Neural progenitor cell (in vitro differentiated cells): ENCODE measurements around the gene GALM. TPM values are rescaled to one million over a fixed set of nuclear protein-coding genes. Genes with fewer than 3 reads are reported as not detected.

Source experiments
- DNase-seq: peaks from one replicate; pipeline ENCODE4 v3.0.0-alpha.2; 2016; ENCODE audit warnings: low spot score
- H2AFZ ChIP-seq: fragments of 200-600 bp; sonication (generic); replicated peaks from 2 replicates; pipeline ENCODE4 v1.6.1; 2016; ENCODE audit warnings: antibody characterized with exemption
- H3F3A ChIP-seq: fragments of 200-600 bp; sonication (generic); 2 replicates; pipeline ENCODE4 v1.6.1; 2016; ENCODE audit warnings: antibody characterized with exemption, low read depth
- H3K27ac ChIP-seq: fragments of 200-600 bp; sonication (generic); 2 replicates; pipeline ENCODE4 v1.5.1; 2016; ENCODE audit warnings: mild to moderate bottlenecking
- H3K27me3 ChIP-seq: fragments of 200-600 bp; sonication (generic); 2 replicates; pipeline ENCODE4 v1.6.1; 2016; ENCODE audit warnings: mild to moderate bottlenecking, moderate library complexity
- H3K36me3 ChIP-seq: fragments of 200-600 bp; sonication (generic); 2 replicates; pipeline ENCODE4 v1.5.1; 2016
- H3K4me1 ChIP-seq: fragments of 200-600 bp; sonication (generic); 2 replicates; pipeline ENCODE4 v1.6.1; 2016; ENCODE audit warnings: mixed run types
- H3K4me2 ChIP-seq: fragments of 200-600 bp; sonication (generic); 2 replicates; pipeline ENCODE4 v1.6.1; 2016
- H3K4me3 ChIP-seq: fragments of 200-600 bp; sonication (generic); 2 replicates; pipeline ENCODE4 v1.5.1; 2016
- H3K79me2 ChIP-seq: fragments of 200-600 bp; sonication (generic); 2 replicates; pipeline ENCODE4 v1.6.1; 2016; ENCODE audit warnings: low read depth
- H3K9ac ChIP-seq: fragments of 200-600 bp; sonication (generic); 2 replicates; pipeline ENCODE4 v1.6.1; 2016
- H3K9me3 ChIP-seq: fragments of 200-600 bp; sonication (generic); 2 replicates; pipeline ENCODE4 v1.5.1; 2016; ENCODE audit warnings: low read depth
- H4K20me1 ChIP-seq: fragments of 200-600 bp; sonication (generic); 2 replicates; pipeline ENCODE4 v1.6.1; 2016; ENCODE audit warnings: low read depth
- H3K27ac Mint-ChIP-seq: 3 replicates; pipeline ENCODE4 v1.8.0; 2021; ENCODE audit warnings: mixed read lengths
- H3K27me3 Mint-ChIP-seq: 2 replicates; pipeline ENCODE4 v1.8.0; 2022; ENCODE audit warnings: low read depth, mild to moderate bottlenecking, inconsistent platforms, moderate library complexity, mixed read lengths; ENCODE audit not compliant: insufficient read depth
- H3K36me3 Mint-ChIP-seq: 3 replicates; pipeline ENCODE4 v1.8.0; 2021; ENCODE audit warnings: mixed read lengths
- H3K4me1 Mint-ChIP-seq: 3 replicates; pipeline ENCODE4 v1.8.0; 2021; ENCODE audit warnings: mixed read lengths
- H3K4me3 Mint-ChIP-seq: 3 replicates; pipeline ENCODE4 v1.8.0; 2021; ENCODE audit warnings: mild to moderate bottlenecking, moderate library complexity, mixed read lengths
- H3K9me3 Mint-ChIP-seq: 3 replicates; pipeline ENCODE4 v1.8.0; 2020; ENCODE audit warnings: mixed read lengths
- EZH2 ChIP-seq: fragments of 200-600 bp; sonication (generic); IDR thresholded peaks from 2 replicates; pipeline ENCODE4 v1.6.1; 2017; ENCODE audit warnings: antibody characterized with exemption, mild to moderate bottlenecking, moderate library complexity
- EZH2phosphoT487 ChIP-seq: fragments of 200-600 bp; sonication (generic); IDR thresholded peaks from 2 replicates; pipeline ENCODE4 v1.6.1; 2017; ENCODE audit warnings: antibody characterized with exemption
- total RNA-seq: library from RNA; depleted of rRNA; stranded (reverse); fragments of >200 nt; gene quantifications from 2 replicates; pipeline ENCODE4 v1.2.3, GENCODE V29; 2015; ENCODE audit warnings: low replicate concordance
- TF ChIP-seq, protein P1 (sequence below): fragments of 200-600 bp; sonication (generic); IDR thresholded peaks from 2 replicates; pipeline ENCODE4 v1.5.1; 2017; ENCODE audit warnings: antibody characterized with exemption, mild to moderate bottlenecking

The GALM gene
- total RNA-seq, 1 donor from 2014 or later, result 7.1 TPM

- H3K9me3 Mint-ChIP-seq, result no peaks in the 10 kb centered on the region
- no peaks in the 10 kb centered on the region for H3K27me3 Mint-ChIP-seq
- H3K9me3 ChIP-seq, result no peaks in the 10 kb centered on the region
- H3K4me1 ChIP-seq, result no peaks in the 10 kb centered on the region
- no peak overlapping the region for H2AFZ ChIP-seq
- DNase-seq, result no peak
- H3K9ac ChIP-seq, result no peak overlapping the region
- no peaks in the 10 kb centered on the region for H3K27me3 ChIP-seq
- no peak overlapping the region for H3K4me3 ChIP-seq
- no peaks in the 10 kb centered on the region for H3K36me3 Mint-ChIP-seq
- no peaks in the 10 kb centered on the region for H3F3A ChIP-seq
- no peak overlapping the region for H3K27ac ChIP-seq
- no peaks in the 10 kb centered on the region for H4K20me1 ChIP-seq
- H3K4me2 ChIP-seq, result no peak overlapping the region
- H3K36me3 ChIP-seq, result no peaks in the 10 kb centered on the region
- no peak overlapping the region for H3K27ac Mint-ChIP-seq
- H3K4me3 Mint-ChIP-seq, result no peak overlapping the region
- TF ChIP-seq EZH2 (no peak), EZH2phosphoT487 (no peak)
- TF ChIP-seq, protein P1, sequence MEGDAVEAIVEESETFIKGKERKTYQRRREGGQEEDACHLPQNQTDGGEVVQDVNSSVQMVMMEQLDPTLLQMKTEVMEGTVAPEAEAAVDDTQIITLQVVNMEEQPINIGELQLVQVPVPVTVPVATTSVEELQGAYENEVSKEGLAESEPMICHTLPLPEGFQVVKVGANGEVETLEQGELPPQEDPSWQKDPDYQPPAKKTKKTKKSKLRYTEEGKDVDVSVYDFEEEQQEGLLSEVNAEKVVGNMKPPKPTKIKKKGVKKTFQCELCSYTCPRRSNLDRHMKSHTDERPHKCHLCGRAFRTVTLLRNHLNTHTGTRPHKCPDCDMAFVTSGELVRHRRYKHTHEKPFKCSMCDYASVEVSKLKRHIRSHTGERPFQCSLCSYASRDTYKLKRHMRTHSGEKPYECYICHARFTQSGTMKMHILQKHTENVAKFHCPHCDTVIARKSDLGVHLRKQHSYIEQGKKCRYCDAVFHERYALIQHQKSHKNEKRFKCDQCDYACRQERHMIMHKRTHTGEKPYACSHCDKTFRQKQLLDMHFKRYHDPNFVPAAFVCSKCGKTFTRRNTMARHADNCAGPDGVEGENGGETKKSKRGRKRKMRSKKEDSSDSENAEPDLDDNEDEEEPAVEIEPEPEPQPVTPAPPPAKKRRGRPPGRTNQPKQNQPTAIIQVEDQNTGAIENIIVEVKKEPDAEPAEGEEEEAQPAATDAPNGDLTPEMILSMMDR, result no peak
- no peaks in the 10 kb centered on the region for H3K79me2 ChIP-seq
- H3K4me1 Mint-ChIP-seq, result peaks cover 4% of the 10 kb centered on the region
Measured at GRCh38 chr2:38620282-38620977, 45.5 kb upstream of the GALM start.

DNA sequence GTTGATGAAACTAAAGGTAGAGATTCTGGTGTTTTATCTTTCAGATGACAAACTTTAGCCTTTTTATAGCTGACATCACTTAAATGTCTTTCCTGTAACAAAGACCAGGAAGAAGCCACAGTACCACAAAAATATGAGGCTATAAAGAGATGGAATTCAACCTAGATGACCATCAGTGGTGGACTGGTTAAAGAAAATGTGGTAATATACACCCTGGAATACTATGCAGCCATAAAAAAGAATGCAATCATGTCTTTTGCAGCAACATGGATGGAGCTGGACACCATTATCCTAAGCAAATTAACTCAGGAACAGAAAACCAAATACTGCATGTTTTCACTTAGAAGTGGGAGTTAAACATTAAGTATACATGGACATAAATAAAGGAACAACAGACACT, 44.9 kb upstream of the GALM start:
- TF ChIP-seq EZH2phosphoT487 (no peak), EZH2 (no peak)
- TF ChIP-seq, protein P1, result no peak
- no peaks in the 10 kb centered on the region for H4K20me1 ChIP-seq
- H3K4me1 Mint-ChIP-seq, result peaks cover 4% of the 10 kb centered on the region
- H3F3A ChIP-seq, result no peaks in the 10 kb centered on the region
- H3K9me3 Mint-ChIP-seq, result no peaks in the 10 kb centered on the region
- no peaks in the 10 kb centered on the region for H3K4me1 ChIP-seq
- no peak overlapping the region for H3K9ac ChIP-seq
- no peak overlapping the region for H3K4me3 ChIP-seq
- H3K36me3 Mint-ChIP-seq, result no peaks in the 10 kb centered on the region
- H3K27me3 ChIP-seq, result no peaks in the 10 kb centered on the region
- no peak overlapping the region for H3K4me3 Mint-ChIP-seq
- DNase-seq, result no peak
- H3K27ac Mint-ChIP-seq, result no peak overlapping the region
- H2AFZ ChIP-seq, result no peak overlapping the region
- no peak overlapping the region for H3K27ac ChIP-seq
- H3K79me2 ChIP-seq, result no peaks in the 10 kb centered on the region
- no peak overlapping the region for H3K4me2 ChIP-seq
- H3K27me3 Mint-ChIP-seq, result no peaks in the 10 kb centered on the region
- H3K9me3 ChIP-seq, result no peaks in the 10 kb centered on the region
- no peaks in the 10 kb centered on the region for H3K36me3 ChIP-seq

DNA sequence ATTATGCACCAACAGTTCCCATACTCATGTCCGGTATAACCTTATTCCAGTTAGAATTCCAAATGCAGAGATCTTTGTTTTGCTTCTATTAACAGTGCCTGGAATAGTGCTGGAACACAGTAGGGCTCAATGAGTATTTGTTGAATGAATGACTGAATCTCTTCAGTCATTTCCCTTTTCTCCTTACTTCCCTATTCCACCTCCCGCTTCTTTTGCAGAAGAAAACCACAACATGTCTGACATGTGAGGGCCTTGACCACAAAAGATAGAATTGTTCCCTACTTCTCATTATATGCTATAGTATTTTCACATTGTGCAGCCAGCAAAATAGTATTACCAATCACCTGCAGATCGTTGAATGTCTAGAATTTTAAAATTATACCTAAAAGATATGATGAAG, 43.7 kb upstream of the GALM start:
- Histone ChIP-seq H3K27ac (no peak overlapping the region), H3K36me3 (no peaks in the 10 kb centered on the region), H3K9ac (no peak overlapping the region), H3K79me2 (no peaks in the 10 kb centered on the region), H3K4me1 (no peaks in the 10 kb centered on the region), H3F3A (no peaks in the 10 kb centered on the region), H2AFZ (no peak overlapping the region), H3K4me3 (no peak overlapping the region), H3K27me3 (no peaks in the 10 kb centered on the region), H4K20me1 (no peaks in the 10 kb centered on the region), H3K9me3 (no peaks in the 10 kb centered on the region), H3K4me2 (no peak overlapping the region)
- no peak for DNase-seq
- no peak overlapping the region for H3K4me3 Mint-ChIP-seq
- H3K27me3 Mint-ChIP-seq, result no peaks in the 10 kb centered on the region
- TF ChIP-seq EZH2, result no peak
- no peak for TF ChIP-seq EZH2phosphoT487
- TF ChIP-seq, protein P1, result no peak
- peaks cover 4% of the 10 kb centered on the region for H3K4me1 Mint-ChIP-seq
- no peaks in the 10 kb centered on the region for H3K36me3 Mint-ChIP-seq
- no peak overlapping the region for H3K27ac Mint-ChIP-seq
- H3K9me3 Mint-ChIP-seq, result no peaks in the 10 kb centered on the region
